Astrocyte (in vitro differentiated cells and primary cell): ENCODE measurements around the gene HLA-DMB. TPM values are rescaled to one million over a fixed set of nuclear protein-coding genes. Genes with fewer than 3 reads are reported as not detected.
A peak's percentile ranks its signal among the peaks of the same experiment; 100 is the strongest.
"Not testable (repeated sequence)": the region's sequence is repeated elsewhere in the genome, so short reads cannot be mapped to it uniquely, and the experiment has no call there.

Source experiments
- DNase-seq: peaks from one replicate; pipeline ENCODE4 v3.0.0-alpha.2; 2010; ENCODE audit warnings: low read depth
- FAIRE-seq: peaks from 2 replicates; lab custom pipeline; 2011; peaks lifted over from hg19 to GRCh38; lab: Jason Lieb, UNC
- H2AFZ ChIP-seq: 2 replicates; pipeline ENCODE4 v1.6.0; 2012; ENCODE audit warnings: low read depth, low read length, inconsistent platforms
- H3K27ac ChIP-seq: 2 replicates; pipeline ENCODE4 v1.5.1; 2011; ENCODE audit warnings: low read depth, low read length, inconsistent platforms
- H3K27me3 ChIP-seq: 2 replicates; pipeline ENCODE4 v1.6.0; 2011; ENCODE audit warnings: low read length, inconsistent platforms; ENCODE audit not compliant: insufficient read depth
- H3K36me3 ChIP-seq: 2 replicates; pipeline ENCODE4 v1.5.1; 2011; ENCODE audit warnings: low read length, inconsistent platforms; ENCODE audit not compliant: insufficient read depth
- H3K4me1 ChIP-seq: 2 replicates; pipeline ENCODE4 v1.5.1; 2011; ENCODE audit warnings: low read length, inconsistent platforms; ENCODE audit not compliant: insufficient read depth
- H3K4me2 ChIP-seq: 2 replicates; pipeline ENCODE4 v1.6.0; 2012; ENCODE audit warnings: low read length, inconsistent platforms
- H3K4me3 ChIP-seq: 2 replicates; pipeline ENCODE4 v1.5.1; 2011; ENCODE audit warnings: low read depth, mild to moderate bottlenecking, low read length, inconsistent platforms; ENCODE audit not compliant: insufficient read depth
- H3K79me2 ChIP-seq: 2 replicates; pipeline ENCODE4 v1.6.0; 2012; ENCODE audit warnings: mild to moderate bottlenecking, low read length, inconsistent platforms; ENCODE audit not compliant: insufficient read depth
- H3K9ac ChIP-seq: 2 replicates; pipeline ENCODE4 v1.6.0; 2012; ENCODE audit warnings: mild to moderate bottlenecking, low read length, inconsistent platforms
- H3K9me3 ChIP-seq: 2 replicates; pipeline ENCODE4 v1.5.1; 2012; ENCODE audit warnings: low read depth, mild to moderate bottlenecking, low read length, inconsistent platforms; ENCODE audit not compliant: insufficient read depth
- H4K20me1 ChIP-seq: 2 replicates; pipeline ENCODE4 v1.6.0; 2012; ENCODE audit warnings: low read length, inconsistent platforms; ENCODE audit not compliant: insufficient read depth
- H3K27ac Mint-ChIP-seq: one replicate; pipeline ENCODE4 v1.8.0; 2021; ENCODE audit warnings: mild to moderate bottlenecking, mixed read lengths; ENCODE audit not compliant: unreplicated experiment
- H3K27me3 Mint-ChIP-seq: one replicate; pipeline ENCODE4 v1.8.0; 2021; ENCODE audit warnings: low read depth, mixed read lengths; ENCODE audit not compliant: unreplicated experiment
- H3K36me3 Mint-ChIP-seq: one replicate; pipeline ENCODE4 v1.8.0; 2021; ENCODE audit warnings: low read depth, mixed read lengths; ENCODE audit not compliant: unreplicated experiment
- H3K4me1 Mint-ChIP-seq: one replicate; pipeline ENCODE4 v1.8.0; 2021; ENCODE audit warnings: low read depth, mixed read lengths; ENCODE audit not compliant: unreplicated experiment
- H3K4me3 Mint-ChIP-seq: one replicate; pipeline ENCODE4 v1.8.0; 2021; ENCODE audit warnings: mild to moderate bottlenecking, moderate library complexity, mixed read lengths; ENCODE audit not compliant: unreplicated experiment
- H3K9me3 Mint-ChIP-seq: one replicate; pipeline ENCODE4 v1.8.0; 2021; ENCODE audit warnings: mild to moderate bottlenecking, mixed read lengths; ENCODE audit not compliant: unreplicated experiment
- CTCF ChIP-seq: IDR thresholded peaks from 2 replicates; pipeline ENCODE4 v1.5.1; 2011; ENCODE audit warnings: low read depth, mild to moderate bottlenecking, inconsistent platforms, low read length, moderate library complexity; ENCODE audit not compliant: insufficient read depth
- EZH2 ChIP-seq: IDR thresholded peaks from 2 replicates; pipeline ENCODE4 v1.6.1; 2012; ENCODE audit warnings: mild to moderate bottlenecking, low read length, inconsistent platforms; ENCODE audit not compliant: insufficient read depth
- total RNA-seq: library from RNA; stranded (reverse); gene quantifications from 2 replicates; pipeline ENCODE4 v1.2.1, GENCODE V29; 2021

Gene HLA-DMB
- total RNA-seq, 1 donor from 2014 or later = 0.11 TPM

DNA sequence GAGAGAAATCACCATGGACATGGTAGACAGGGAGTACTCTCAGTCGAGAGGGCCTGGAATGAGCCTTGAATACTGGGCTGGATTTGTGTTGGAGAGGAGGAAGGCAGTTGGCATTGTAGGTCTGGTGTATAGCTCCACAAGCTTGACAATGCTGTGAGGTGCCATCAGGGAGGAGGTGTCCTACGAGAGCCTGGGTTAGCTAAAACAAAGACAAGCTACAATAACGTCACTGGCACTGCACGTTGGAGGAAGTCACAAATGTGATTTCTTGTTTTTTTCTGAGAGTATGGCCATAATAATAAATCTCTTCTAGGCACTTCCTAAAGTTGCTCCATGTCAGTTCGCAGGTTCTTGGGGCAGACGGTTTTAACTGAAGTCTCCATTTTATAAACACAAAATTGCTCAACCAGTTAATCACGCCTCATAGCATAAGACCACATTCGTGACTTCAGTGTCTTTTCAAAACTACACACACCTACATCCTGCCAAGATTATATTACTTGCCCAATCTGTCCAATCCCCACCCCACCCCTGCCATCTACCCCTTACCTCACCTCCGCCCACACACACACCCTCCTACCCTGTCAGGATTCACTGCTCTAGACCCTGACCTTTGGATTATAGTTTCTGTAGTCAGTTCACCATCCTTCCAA lies 4.4 kb upstream of the HLA-DMB start:
- H3K4me1 Mint-ChIP-seq = no peaks in the 10 kb centered on the region
- Histone ChIP-seq H3K4me2 (no peak overlapping the region), H3K4me3 (no peak overlapping the region), H3K27me3 (peaks cover 20% of the 10 kb centered on the region), H3K79me2 (no peaks in the 10 kb centered on the region), H3K4me1 (no peaks in the 10 kb centered on the region), H3K9ac (no peak overlapping the region), H3K9me3 (no peaks in the 10 kb centered on the region), H2AFZ (no peak overlapping the region), H3K36me3 (no peaks in the 10 kb centered on the region), H3K27ac (no peak overlapping the region), H4K20me1 (no peaks in the 10 kb centered on the region)
- DNase-seq = peak; percentile 35
- TF ChIP-seq CTCF (no peak), EZH2 (no peak)
- FAIRE-seq = no peak
- no peak overlapping the region for H3K27ac Mint-ChIP-seq
- peaks cover 3% of the 10 kb centered on the region for H3K36me3 Mint-ChIP-seq
- no peak overlapping the region for H3K4me3 Mint-ChIP-seq
- H3K27me3 Mint-ChIP-seq = peaks cover 4% of the 10 kb centered on the region
- H3K9me3 Mint-ChIP-seq = no peaks in the 10 kb centered on the region

GRCh38 chr6:32943864-32944649 lies 3.2 kb upstream of the HLA-DMB start:
- Mint-ChIP-seq H3K27ac (no peak overlapping the region), H3K4me3 (no peak overlapping the region), H3K9me3 (no peaks in the 10 kb centered on the region), H3K4me1 (no peaks in the 10 kb centered on the region), H3K27me3 (peaks cover under 1% of the 10 kb centered on the region), H3K36me3 (no peaks in the 10 kb centered on the region)
- Histone ChIP-seq H3K9me3 (no peaks in the 10 kb centered on the region), H3K4me2 (no peak overlapping the region), H3K4me3 (no peak overlapping the region), H2AFZ (no peak overlapping the region), H4K20me1 (no peaks in the 10 kb centered on the region), H3K36me3 (no peaks in the 10 kb centered on the region), H3K9ac (no peak overlapping the region), H3K4me1 (no peaks in the 10 kb centered on the region), H3K27me3 (peaks cover 30% of the 10 kb centered on the region), H3K27ac (no peak overlapping the region), H3K79me2 (no peaks in the 10 kb centered on the region)
- DNase-seq (no peak), FAIRE-seq (no peak)
- no peak for TF ChIP-seq EZH2
- TF ChIP-seq CTCF = no peak

DNA sequence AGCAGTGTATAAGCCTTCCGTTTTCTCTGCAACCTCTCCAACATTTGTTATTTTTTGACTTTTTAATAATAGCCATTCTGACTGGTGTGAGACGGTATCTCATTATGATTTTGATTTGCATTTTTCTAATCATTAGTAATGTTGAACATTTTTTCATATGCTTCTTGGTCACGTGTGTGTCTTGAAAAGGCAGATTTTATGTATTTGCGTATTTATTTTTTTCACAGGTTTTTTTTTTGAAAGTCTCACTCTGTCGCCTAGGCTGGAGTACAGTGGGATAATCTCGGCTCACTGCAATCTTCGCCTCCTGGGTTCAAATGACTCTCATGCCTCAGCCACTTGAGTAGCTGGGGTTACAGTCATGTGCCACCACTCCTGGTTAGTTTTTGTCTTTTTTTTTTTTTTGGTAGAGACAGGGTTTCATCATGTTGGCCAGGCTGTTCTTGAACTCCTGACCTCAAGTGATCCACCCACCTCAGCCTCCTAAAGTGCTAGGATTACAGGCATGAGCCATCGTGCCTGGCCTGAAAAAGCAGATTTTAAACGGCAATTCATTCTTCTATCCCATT lies 1.8 kb upstream of the HLA-DMB start:
- H3K27ac ChIP-seq, H3K79me2 ChIP-seq, DNase-seq, H3K4me2 ChIP-seq, H3K9ac ChIP-seq, FAIRE-seq, H3K27ac Mint-ChIP-seq, H4K20me1 ChIP-seq, H3K4me1 Mint-ChIP-seq, H3K36me3 ChIP-seq, H3K27me3 Mint-ChIP-seq, H3K4me3 Mint-ChIP-seq, H3K36me3 Mint-ChIP-seq, H3K4me3 ChIP-seq, H2AFZ ChIP-seq, H3K9me3 Mint-ChIP-seq, H3K9me3 ChIP-seq, H3K4me1 ChIP-seq: not testable (repeated sequence)
- peaks cover 36% of the 10 kb centered on the region for H3K27me3 ChIP-seq
